ENCODE data around the gene CFAP97. TPM values are rescaled to one million over a fixed set of nuclear protein-coding genes. Genes with fewer than 3 reads are reported as not detected.

Gene CFAP97
- total RNA-seq, 1 experiment from 2014 or later, result 12.4 TPM

- no peak overlapping the region for H2AFZ ChIP-seq (ENCODE audit: low read length)
- H3K36me3 ChIP-seq (ENCODE audit: low read depth, low read length), result no peaks in the 10 kb centered on the region
- H3K4me3 ChIP-seq (ENCODE audit: low read length), result no peak overlapping the region
- no TSS peak for BruUV-seq (replicated peaks)
- H3K27me3 ChIP-seq (ENCODE audit: low read length), result no peaks in the 10 kb centered on the region
- no peak overlapping the region for H3K9ac ChIP-seq (ENCODE audit: low read length)
- intact Hi-C loops (cut with micrococcal nuclease), result no loop called here
- H3K4me1 ChIP-seq (ENCODE audit: insufficient read depth, low read length), result no peaks in the 10 kb centered on the region
- TF ChIP-seq, protein P1, sequence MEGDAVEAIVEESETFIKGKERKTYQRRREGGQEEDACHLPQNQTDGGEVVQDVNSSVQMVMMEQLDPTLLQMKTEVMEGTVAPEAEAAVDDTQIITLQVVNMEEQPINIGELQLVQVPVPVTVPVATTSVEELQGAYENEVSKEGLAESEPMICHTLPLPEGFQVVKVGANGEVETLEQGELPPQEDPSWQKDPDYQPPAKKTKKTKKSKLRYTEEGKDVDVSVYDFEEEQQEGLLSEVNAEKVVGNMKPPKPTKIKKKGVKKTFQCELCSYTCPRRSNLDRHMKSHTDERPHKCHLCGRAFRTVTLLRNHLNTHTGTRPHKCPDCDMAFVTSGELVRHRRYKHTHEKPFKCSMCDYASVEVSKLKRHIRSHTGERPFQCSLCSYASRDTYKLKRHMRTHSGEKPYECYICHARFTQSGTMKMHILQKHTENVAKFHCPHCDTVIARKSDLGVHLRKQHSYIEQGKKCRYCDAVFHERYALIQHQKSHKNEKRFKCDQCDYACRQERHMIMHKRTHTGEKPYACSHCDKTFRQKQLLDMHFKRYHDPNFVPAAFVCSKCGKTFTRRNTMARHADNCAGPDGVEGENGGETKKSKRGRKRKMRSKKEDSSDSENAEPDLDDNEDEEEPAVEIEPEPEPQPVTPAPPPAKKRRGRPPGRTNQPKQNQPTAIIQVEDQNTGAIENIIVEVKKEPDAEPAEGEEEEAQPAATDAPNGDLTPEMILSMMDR (conservative IDR thresholded peaks at IDR 0.05; ENCODE audit: low read depth, low read length), result no peak
- no peak for TF ChIP-seq EZH2 (IDR thresholded peaks at IDR 0.05; ENCODE audit: low read length, unreplicated experiment)
- H3K27ac ChIP-seq (ENCODE audit: low read length), result no peak overlapping the region
- H3K9me3 ChIP-seq (ENCODE audit: low read length), result no peaks in the 10 kb centered on the region
- no peak for ATAC-seq
- H3K79me2 ChIP-seq (ENCODE audit: low read length), result 0 out of 2 replicates have a peak, but pooled peaks cover 5% of the 10 kb centered on the region
- CTCF ChIA-PET, result no interaction called here
- no peak for DNase-seq
- H3K4me2 ChIP-seq (ENCODE audit: low read length), result no peak overlapping the region
- no peaks in the 10 kb centered on the region for H4K20me1 ChIP-seq (ENCODE audit: low read length)
- POLR2A ChIA-PET (ENCODE audit: unreplicated experiment), result no interaction called here
- H3K9me2 ChIP-seq (replicated peaks; ENCODE audit: low read length), result no peaks in the 10 kb centered on the region
- no peaks in the 10 kb centered on the region for H3F3A ChIP-seq (ENCODE audit: low read length, unreplicated experiment)
These were observed 18.1 kb upstream of the CFAP97 start for GRCh38 chr4:185221912-185222311.

- intact Hi-C loops (cut with micrococcal nuclease), result no loop called here
- no peaks in the 10 kb centered on the region for H3K9me3 ChIP-seq (ENCODE audit: low read length)
- H2AFZ ChIP-seq (ENCODE audit: low read length), result no peak overlapping the region
- H3K4me1 ChIP-seq (ENCODE audit: insufficient read depth, low read length), result no peaks in the 10 kb centered on the region
- H3K4me3 ChIP-seq (ENCODE audit: low read length), result no peak overlapping the region
- H3F3A ChIP-seq (ENCODE audit: low read length, unreplicated experiment), result no peaks in the 10 kb centered on the region
- no peaks in the 10 kb centered on the region for H3K27me3 ChIP-seq (ENCODE audit: low read length)
- H4K20me1 ChIP-seq (ENCODE audit: low read length), result no peaks in the 10 kb centered on the region
- no peak overlapping the region for H3K9ac ChIP-seq (ENCODE audit: low read length)
- ChIA-PET POLR2A (ENCODE audit: unreplicated experiment) (no interaction called here), CTCF (no interaction called here)
- H3K9me2 ChIP-seq (replicated peaks; ENCODE audit: low read length), result no peaks in the 10 kb centered on the region
- H3K79me2 ChIP-seq (ENCODE audit: low read length), result 0 out of 2 replicates have a peak, but pooled peaks cover 5% of the 10 kb centered on the region
- BruUV-seq (replicated peaks), result no TSS peak
- ATAC-seq (no peak), DNase-seq (no peak)
- H3K27ac ChIP-seq (ENCODE audit: low read length), result no peak overlapping the region
- no peaks in the 10 kb centered on the region for H3K36me3 ChIP-seq (ENCODE audit: low read depth, low read length)
- TF ChIP-seq, protein P1 (conservative IDR thresholded peaks at IDR 0.05; ENCODE audit: low read depth, low read length), result no peak
- no peak for TF ChIP-seq EZH2 (IDR thresholded peaks at IDR 0.05; ENCODE audit: low read length, unreplicated experiment)
- TF ChIP-seq EZH2phosphoT487 (IDR thresholded peaks at IDR 0.05; ENCODE audit: borderline replicate concordance, low read length), result no peak
- no peak overlapping the region for H3K4me2 ChIP-seq (ENCODE audit: low read length)
These were observed 17.7 kb upstream of the CFAP97 start for GRCh38 chr4:185221491-185221890.

DNA sequence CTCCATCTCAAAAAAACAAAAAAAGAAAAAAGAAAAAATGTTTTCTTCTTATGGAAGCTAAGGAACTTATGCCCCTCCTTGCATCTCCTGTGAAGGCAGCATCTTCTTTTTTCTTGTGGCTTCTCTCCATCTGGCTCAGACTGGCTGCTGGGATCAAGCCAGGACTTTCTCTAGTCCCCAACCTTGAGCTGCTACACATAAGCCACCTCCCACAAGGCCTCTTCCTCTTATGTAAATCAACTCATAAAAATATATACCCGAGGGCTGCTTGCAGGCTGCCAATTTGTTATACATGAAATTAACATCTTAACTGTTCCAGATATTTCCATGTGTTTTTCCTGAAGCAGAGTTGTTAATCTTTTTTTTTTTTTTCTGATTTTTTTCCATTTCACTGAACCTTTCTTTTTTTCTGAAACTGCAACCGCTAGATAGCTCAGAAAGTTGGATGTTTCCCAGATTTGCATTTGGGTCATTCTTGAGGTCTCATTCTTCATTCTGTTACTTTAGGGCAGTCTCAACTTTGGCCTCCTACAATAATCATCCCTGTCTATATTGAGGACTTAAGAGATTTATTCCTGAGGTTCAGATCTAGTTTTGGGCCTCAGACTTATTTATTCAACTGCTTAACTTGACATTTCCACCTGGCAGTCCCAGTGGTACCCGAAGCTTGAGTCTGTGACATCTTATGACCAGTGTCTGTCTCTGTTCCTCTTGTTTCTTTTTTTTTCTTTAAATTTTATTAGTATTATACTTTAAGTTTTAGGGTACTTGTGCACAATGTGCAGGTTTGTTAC, 15.9 kb upstream of the CFAP97 start:
- DNase-seq (no peak), ATAC-seq (peak; percentile 38; the same call in 1 of the 2 replicates)
- H3K79me2 ChIP-seq (ENCODE audit: low read length), result peaks cover 15% of the 10 kb centered on the region; the same call in 1 of the 2 replicates
- no peak overlapping the region for H3K27ac ChIP-seq (ENCODE audit: low read length)
- ChIA-PET POLR2A (ENCODE audit: unreplicated experiment) (no interaction called here), CTCF (no interaction called here)
- no peaks in the 10 kb centered on the region for H3K9me3 ChIP-seq (ENCODE audit: low read length)
- TF ChIP-seq EZH2phosphoT487 (IDR thresholded peaks at IDR 0.05; ENCODE audit: borderline replicate concordance, low read length) (no peak), EZH2 (IDR thresholded peaks at IDR 0.05; ENCODE audit: low read length, unreplicated experiment) (no peak)
- TF ChIP-seq, protein P1 (conservative IDR thresholded peaks at IDR 0.05; ENCODE audit: low read depth, low read length), result no peak
- H3F3A ChIP-seq (ENCODE audit: low read length, unreplicated experiment), result no peaks in the 10 kb centered on the region
- no peaks in the 10 kb centered on the region for H3K4me1 ChIP-seq (ENCODE audit: insufficient read depth, low read length)
- no peak overlapping the region for H3K4me3 ChIP-seq (ENCODE audit: low read length)
- intact Hi-C loops (cut with micrococcal nuclease), result no loop called here
- no peaks in the 10 kb centered on the region for H3K27me3 ChIP-seq (ENCODE audit: low read length)
- H3K36me3 ChIP-seq (ENCODE audit: low read depth, low read length), result no peaks in the 10 kb centered on the region
- no peaks in the 10 kb centered on the region for H3K9me2 ChIP-seq (replicated peaks; ENCODE audit: low read length)
- no peak overlapping the region for H2AFZ ChIP-seq (ENCODE audit: low read length)
- no peak overlapping the region for H3K9ac ChIP-seq (ENCODE audit: low read length)
- no peaks in the 10 kb centered on the region for H4K20me1 ChIP-seq (ENCODE audit: low read length)
- no peak overlapping the region for H3K4me2 ChIP-seq (ENCODE audit: low read length)
- BruUV-seq (replicated peaks), result no TSS peak

Measured in PC-3 (cell line).